ENCODE measurements around the gene COL5A1. TPM values are rescaled to one million over a fixed set of nuclear protein-coding genes. Genes with fewer than 3 reads are reported as not detected.

Gene COL5A1
- total RNA-seq, 2 experiments from 2014 or later: 0.10 TPM; not detected in 1

- H3K9me3 Mint-ChIP-seq: no peaks in the 10 kb centered on the region
- DNase-seq: no peak
- CTCF ChIA-PET: interaction anchor here (0.6 to 1.1 kb wide), 2 partner anchors 23 to 995 kb away, joined by 3 to 4 read pairs; no protein-coding TSS in a partner anchor
- intact Hi-C loops (cut with micrococcal nuclease): no loop called here
- H3K27me3 Mint-ChIP-seq (ENCODE audit: low read depth): peaks cover 3% of the 10 kb centered on the region
- no peak overlapping the region for H3K27ac Mint-ChIP-seq
- no peaks in the 10 kb centered on the region for H3K4me1 Mint-ChIP-seq (ENCODE audit: low read depth)
- no peaks in the 10 kb centered on the region for H3K36me3 Mint-ChIP-seq (ENCODE audit: low read depth)
- no peak overlapping the region for H3K4me3 Mint-ChIP-seq
Observed at GRCh38 chr9:134882204-134882785, 240.7 kb downstream of the COL5A1 start.

DNA sequence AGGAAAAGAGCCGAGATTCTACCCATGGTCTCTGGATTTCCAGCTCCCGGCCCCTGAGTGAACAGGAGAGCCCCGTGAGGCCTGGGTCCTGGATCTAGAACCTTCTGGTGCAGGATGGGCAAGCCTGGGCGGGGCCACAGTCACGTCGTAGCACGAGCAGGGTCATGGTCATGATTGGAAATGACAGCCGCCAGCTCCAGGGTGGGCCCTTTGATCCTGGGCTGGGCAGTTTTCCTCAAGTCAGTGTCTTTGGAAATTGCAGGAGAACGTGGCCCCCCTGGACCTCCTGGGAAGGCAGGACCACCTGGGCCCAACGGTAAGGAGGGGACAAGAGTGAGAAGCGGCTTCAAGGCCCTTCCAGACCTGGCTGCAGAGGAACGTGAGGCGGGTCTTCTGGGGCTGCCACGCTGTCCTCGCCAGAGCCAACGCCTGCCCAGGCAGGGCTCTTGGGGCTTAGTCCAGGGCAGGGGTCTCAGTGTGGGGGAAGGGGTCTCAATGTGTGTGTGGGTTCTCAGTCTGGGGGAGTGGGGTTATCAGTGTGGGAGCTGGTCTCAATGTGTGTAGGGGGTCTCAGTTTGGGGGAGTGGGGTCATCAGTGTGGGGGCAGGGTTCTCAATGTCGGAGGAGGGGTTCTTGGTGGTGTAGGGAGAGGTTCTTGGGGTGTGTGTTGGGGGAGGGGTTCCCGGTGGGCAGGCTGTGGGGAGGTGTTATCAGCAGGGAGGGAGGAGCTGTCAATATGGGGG, 241.6 kb downstream of the COL5A1 start:
- H3K27me3 Mint-ChIP-seq (ENCODE audit: low read depth): peaks cover 2% of the 10 kb centered on the region
- CTCF ChIA-PET: interaction anchor here (1.1 kb wide), 1 partner anchor 24 kb away, joined by 3 read pairs; no protein-coding TSS in a partner anchor
- no peak overlapping the region for H3K4me3 Mint-ChIP-seq
- intact Hi-C loops (cut with micrococcal nuclease): no loop called here
- no peak for DNase-seq
- H3K27ac Mint-ChIP-seq: no peak overlapping the region
- H3K36me3 Mint-ChIP-seq (ENCODE audit: low read depth): no peaks in the 10 kb centered on the region
- no peaks in the 10 kb centered on the region for H3K9me3 Mint-ChIP-seq
- peaks cover 1% of the 10 kb centered on the region for H3K4me1 Mint-ChIP-seq (ENCODE audit: low read depth)

DNA sequence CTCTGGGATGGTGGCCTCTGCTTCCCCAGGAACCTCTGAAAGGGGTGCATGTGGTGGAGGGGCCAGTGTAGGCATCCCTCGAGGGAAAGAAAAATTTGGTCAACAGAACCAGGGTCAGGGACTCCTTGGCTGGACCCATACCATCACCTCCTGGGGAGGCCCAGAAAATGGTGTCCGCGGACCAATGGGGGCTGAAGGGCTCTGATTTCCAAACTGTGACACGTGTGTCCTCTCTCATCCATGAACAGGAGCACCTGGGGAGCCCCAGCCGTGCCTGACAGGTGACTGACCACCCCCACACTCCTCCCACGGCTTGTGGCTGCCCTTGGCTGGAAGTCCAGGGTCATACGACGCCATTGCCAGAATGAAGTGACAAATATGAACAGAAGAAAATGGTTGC, 242.9 kb downstream of the COL5A1 start:
- CTCF ChIA-PET: no interaction called here
- H3K36me3 Mint-ChIP-seq (ENCODE audit: low read depth): no peaks in the 10 kb centered on the region
- no peak for DNase-seq
- peaks cover 1% of the 10 kb centered on the region for H3K4me1 Mint-ChIP-seq (ENCODE audit: low read depth)
- H3K27ac Mint-ChIP-seq: no peak overlapping the region
- no peak overlapping the region for H3K4me3 Mint-ChIP-seq
- intact Hi-C loops (cut with micrococcal nuclease): no loop called here
- H3K27me3 Mint-ChIP-seq (ENCODE audit: low read depth): peaks cover 2% of the 10 kb centered on the region
- H3K9me3 Mint-ChIP-seq: no peaks in the 10 kb centered on the region

DNA sequence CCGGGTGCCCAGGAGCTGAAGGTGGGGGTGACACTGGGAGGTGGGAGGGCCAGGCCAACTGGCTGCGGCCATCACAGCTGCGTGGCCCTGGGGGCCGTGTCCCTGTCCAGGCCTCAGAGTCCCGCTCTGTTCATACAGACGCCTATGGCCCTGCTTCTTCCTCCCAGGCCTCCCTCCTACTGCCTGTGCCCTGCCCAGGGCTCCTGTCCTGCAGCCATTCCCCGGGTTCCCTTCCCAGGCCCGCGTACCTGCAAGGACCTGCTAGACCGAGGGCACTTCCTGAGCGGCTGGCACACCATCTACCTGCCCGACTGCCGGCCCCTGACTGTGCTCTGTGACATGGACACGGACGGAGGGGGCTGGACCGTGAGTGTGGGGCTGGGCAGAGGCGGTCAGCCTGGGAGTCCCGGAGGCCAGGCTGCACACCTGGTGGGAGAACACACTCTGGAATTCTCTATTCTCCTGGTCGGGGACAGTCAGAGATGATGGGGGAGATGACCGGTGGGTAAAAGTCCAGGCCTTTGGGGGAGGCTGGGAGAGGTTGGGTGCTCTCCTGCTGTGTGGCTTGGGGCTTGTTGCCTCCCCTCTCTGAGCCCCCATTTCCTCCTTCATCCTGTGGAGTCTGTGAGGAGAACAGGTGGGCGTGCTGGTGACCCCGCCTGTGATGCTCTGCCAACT, 243.5 kb downstream of the COL5A1 start:
- CTCF ChIA-PET: no interaction called here
- no peak overlapping the region for H3K27ac Mint-ChIP-seq
- peaks cover 2% of the 10 kb centered on the region for H3K27me3 Mint-ChIP-seq (ENCODE audit: low read depth)
- DNase-seq: no peak
- peaks cover 1% of the 10 kb centered on the region for H3K4me1 Mint-ChIP-seq (ENCODE audit: low read depth)
- H3K36me3 Mint-ChIP-seq (ENCODE audit: low read depth): no peaks in the 10 kb centered on the region
- no peak overlapping the region for H3K4me3 Mint-ChIP-seq
- no peaks in the 10 kb centered on the region for H3K9me3 Mint-ChIP-seq
- intact Hi-C loops (cut with micrococcal nuclease): no loop called here

- no peak for DNase-seq
- Mint-ChIP-seq H3K4me3 (no peak overlapping the region), H3K27me3 (ENCODE audit: low read depth) (peaks cover 3% of the 10 kb centered on the region), H3K9me3 (no peaks in the 10 kb centered on the region), H3K27ac (no peak overlapping the region), H3K36me3 (ENCODE audit: low read depth) (no peaks in the 10 kb centered on the region), H3K4me1 (ENCODE audit: low read depth) (peaks cover 1% of the 10 kb centered on the region)
- intact Hi-C loops (cut with micrococcal nuclease): no loop called here
- CTCF ChIA-PET: no interaction called here
Observed at GRCh38 chr9:134885679-134886412, 244.2 kb downstream of the COL5A1 start.

DNA sequence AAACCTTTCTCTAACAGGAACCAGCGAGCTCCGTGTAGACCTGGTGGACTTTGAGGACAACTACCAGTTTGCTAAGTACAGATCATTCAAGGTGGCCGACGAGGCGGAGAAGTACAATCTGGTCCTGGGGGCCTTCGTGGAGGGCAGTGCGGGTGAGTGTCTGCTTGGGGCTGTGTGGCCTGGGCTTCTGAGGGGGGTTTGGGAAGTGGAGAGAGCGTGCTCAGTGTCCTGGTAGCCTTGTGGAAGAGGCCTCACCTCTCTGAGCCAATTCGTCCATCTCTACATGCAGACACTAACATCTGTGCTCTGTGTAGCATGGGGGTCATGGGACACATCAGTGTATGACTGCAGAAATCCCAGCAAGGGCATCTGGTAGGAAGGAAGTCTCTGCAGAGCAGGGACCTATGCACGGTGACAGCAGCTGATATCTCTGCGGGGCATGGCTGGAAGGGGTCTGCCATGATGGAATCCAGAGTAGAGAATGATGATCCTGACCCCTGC, 244.9 kb downstream of the COL5A1 start:
- no peaks in the 10 kb centered on the region for H3K9me3 Mint-ChIP-seq
- intact Hi-C loops (cut with micrococcal nuclease): no loop called here
- CTCF ChIA-PET: no interaction called here
- no peak for DNase-seq
- H3K4me3 Mint-ChIP-seq: no peak overlapping the region
- peaks cover 1% of the 10 kb centered on the region for H3K4me1 Mint-ChIP-seq (ENCODE audit: low read depth)
- H3K27ac Mint-ChIP-seq: no peak overlapping the region
- no peaks in the 10 kb centered on the region for H3K36me3 Mint-ChIP-seq (ENCODE audit: low read depth)
- peaks cover 6% of the 10 kb centered on the region for H3K27me3 Mint-ChIP-seq (ENCODE audit: low read depth)

DNA sequence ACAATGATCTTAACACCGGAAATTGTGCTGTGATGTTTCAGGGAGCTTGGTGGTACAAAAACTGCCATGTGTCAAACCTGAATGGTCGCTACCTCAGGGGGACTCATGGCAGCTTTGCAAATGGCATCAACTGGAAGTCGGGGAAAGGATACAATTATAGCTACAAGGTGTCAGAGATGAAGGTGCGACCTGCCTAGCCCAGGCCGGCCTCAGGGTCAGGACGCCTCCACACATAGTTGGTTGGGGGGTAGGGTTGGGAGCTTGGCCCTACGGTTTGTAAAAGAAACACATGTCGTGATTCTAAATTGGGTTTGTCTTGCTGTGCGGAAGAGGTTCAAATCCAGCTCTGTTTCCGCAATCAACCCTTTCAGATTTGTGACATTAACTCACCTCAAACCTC, 245.6 kb downstream of the COL5A1 start:
- Mint-ChIP-seq H3K36me3 (ENCODE audit: low read depth) (no peaks in the 10 kb centered on the region), H3K9me3 (no peaks in the 10 kb centered on the region), H3K4me3 (no peak overlapping the region), H3K27me3 (ENCODE audit: low read depth) (peaks cover 6% of the 10 kb centered on the region), H3K4me1 (ENCODE audit: low read depth) (peaks cover 1% of the 10 kb centered on the region), H3K27ac (no peak overlapping the region)
- CTCF ChIA-PET: no interaction called here
- intact Hi-C loops (cut with micrococcal nuclease): no loop called here
- no peak for DNase-seq

DNA sequence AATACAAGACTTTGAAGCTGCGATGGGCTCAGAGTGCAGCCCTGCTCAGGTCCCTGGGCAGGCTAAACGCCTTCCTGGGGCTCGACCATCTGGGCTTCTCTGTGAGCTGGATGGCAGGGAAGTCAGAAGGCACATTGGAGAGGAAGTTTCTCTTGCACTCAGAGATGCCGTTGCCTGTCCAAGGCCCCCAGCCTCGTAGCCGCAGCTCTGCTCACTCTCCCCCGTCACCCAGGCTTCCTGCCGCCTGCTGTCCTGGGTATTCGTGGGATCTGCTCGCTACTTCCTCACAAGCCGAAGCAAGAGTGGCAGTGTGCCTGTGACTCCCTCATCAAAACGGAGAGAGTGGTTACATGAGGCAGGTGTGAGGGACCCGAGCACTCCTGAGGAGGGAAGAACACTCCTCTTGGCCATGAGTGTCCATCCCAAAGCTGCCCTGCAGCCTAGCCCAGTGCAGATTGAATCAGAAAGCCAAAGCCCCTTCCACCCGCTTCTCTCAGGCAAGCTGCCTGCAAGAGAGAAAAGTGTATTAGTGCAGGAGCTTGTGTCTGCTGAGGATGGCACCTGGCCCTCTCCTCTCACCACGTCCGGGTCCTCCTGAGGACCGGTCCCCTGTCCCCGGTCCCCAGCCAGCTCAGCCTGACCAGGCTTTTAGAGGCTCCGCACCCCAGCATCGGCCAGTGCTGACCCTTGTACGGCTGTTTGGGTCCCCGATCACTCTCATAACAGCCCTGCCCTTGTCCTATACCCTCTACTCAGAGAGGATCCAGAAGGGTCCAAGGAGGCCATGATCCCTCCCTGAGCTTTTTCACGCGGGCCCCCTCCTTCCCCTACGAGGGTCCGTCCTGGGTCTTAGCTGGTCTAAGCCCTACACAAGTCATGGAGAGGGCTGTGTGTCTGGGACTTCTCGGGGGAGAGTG, 246.3 kb downstream of the COL5A1 start:
- Mint-ChIP-seq H3K4me1 (ENCODE audit: low read depth) (peaks cover 1% of the 10 kb centered on the region), H3K4me3 (no peak overlapping the region), H3K27me3 (ENCODE audit: low read depth) (peaks cover 6% of the 10 kb centered on the region), H3K9me3 (no peaks in the 10 kb centered on the region), H3K27ac (no peak overlapping the region), H3K36me3 (ENCODE audit: low read depth) (no peaks in the 10 kb centered on the region)
- intact Hi-C loops (cut with micrococcal nuclease): no loop called here
- CTCF ChIA-PET: no interaction called here
- no peak for DNase-seq

- no peaks in the 10 kb centered on the region for H3K36me3 Mint-ChIP-seq (ENCODE audit: low read depth)
- intact Hi-C loops (cut with micrococcal nuclease): no loop called here
- CTCF ChIA-PET: interaction anchor here (0.6 kb wide), 1 partner anchor 14 kb away, joined by 3 read pairs; no protein-coding TSS in a partner anchor
- DNase-seq: no peak
- H3K4me3 Mint-ChIP-seq: no peak overlapping the region
- peaks cover 7% of the 10 kb centered on the region for H3K27me3 Mint-ChIP-seq (ENCODE audit: low read depth)
- H3K9me3 Mint-ChIP-seq: no peaks in the 10 kb centered on the region
- H3K4me1 Mint-ChIP-seq (ENCODE audit: low read depth): peaks cover 1% of the 10 kb centered on the region
- H3K27ac Mint-ChIP-seq: no peak overlapping the region
Observed at GRCh38 chr9:134888603-134889190, 247.1 kb downstream of the COL5A1 start.

DNA sequence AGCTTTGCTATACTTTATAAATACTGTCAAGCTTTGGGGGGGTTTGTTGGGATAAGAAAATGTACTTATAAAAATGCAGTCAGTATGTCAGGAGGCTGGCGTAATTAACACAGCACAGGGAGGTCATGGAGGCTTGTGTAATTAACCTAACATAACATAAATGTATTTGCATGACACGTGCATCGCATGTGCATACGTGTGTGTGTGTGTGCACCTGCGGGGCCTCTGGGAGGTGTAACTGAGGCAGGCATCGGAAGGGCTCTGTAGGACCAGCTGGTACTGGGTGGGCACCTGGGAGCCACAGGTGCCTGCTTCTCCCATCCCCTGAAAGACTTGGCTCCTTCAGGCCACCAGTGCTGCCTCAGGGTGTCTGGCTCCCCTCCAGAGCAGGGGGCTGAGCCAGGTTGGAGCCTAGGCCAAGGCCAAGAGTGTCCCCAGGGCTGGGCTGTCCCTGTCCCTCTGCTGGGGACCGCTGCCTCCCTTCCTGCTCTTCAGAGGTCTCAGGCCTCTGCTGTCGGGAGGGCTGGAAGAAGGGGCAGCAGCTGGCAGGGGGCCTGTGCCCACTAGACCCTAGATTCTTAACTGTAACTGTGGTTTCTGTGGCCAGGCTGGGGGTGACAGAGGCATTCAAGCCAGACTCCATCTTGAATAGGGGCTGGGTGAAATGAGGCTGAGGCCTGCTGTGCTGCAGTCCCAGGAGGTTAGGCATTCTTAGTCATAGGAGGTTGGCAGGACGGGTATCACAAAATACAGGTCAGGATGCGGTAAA, 248.0 kb downstream of the COL5A1 start:
- H3K9me3 Mint-ChIP-seq: no peaks in the 10 kb centered on the region
- peaks cover 1% of the 10 kb centered on the region for H3K4me1 Mint-ChIP-seq (ENCODE audit: low read depth)
- DNase-seq: no peak
- intact Hi-C loops (cut with micrococcal nuclease): no loop called here
- CTCF ChIA-PET: interaction anchor here (0.6 kb wide), 1 partner anchor 15 kb away, joined by 3 read pairs; no protein-coding TSS in a partner anchor
- no peaks in the 10 kb centered on the region for H3K36me3 Mint-ChIP-seq (ENCODE audit: low read depth)
- no peak overlapping the region for H3K27ac Mint-ChIP-seq
- no peak overlapping the region for H3K4me3 Mint-ChIP-seq
- H3K27me3 Mint-ChIP-seq (ENCODE audit: low read depth): peaks cover 9% of the 10 kb centered on the region

- Mint-ChIP-seq H3K27ac (no peak overlapping the region), H3K27me3 (ENCODE audit: low read depth) (peaks cover 9% of the 10 kb centered on the region), H3K36me3 (ENCODE audit: low read depth) (no peaks in the 10 kb centered on the region), H3K9me3 (no peaks in the 10 kb centered on the region), H3K4me1 (ENCODE audit: low read depth) (peaks cover 1% of the 10 kb centered on the region), H3K4me3 (no peak overlapping the region)
- CTCF ChIA-PET: no interaction called here
- intact Hi-C loops (cut with micrococcal nuclease): no loop called here
- DNase-seq: no peak
Observed at GRCh38 chr9:134890155-134890495, 248.5 kb downstream of the COL5A1 start.

Data from activated naive CD4-positive, alpha-beta T cell treated with anti-CD3 and anti-CD28 coated beads for 36 hours (primary cell).